CD4-positive, alpha-beta T cell treated with Interleukin-15 for 4 hours (primary cell): ENCODE measurements around the gene ANKRD27.
"Not testable (repeated sequence)": the region's sequence is repeated elsewhere in the genome, so short reads cannot be mapped to it uniquely, and the experiment has no call there.

Experiments
- DNase-seq: peaks from one replicate; pipeline ENCODE4 v3.0.0-alpha.2; 2020; ENCODE audit warnings: low spot score

The ANKRD27 gene

GRCh38 chr19:32599258-32599657, 75.7 kb downstream of the ANKRD27 start:
- no peak for DNase-seq

DNA sequence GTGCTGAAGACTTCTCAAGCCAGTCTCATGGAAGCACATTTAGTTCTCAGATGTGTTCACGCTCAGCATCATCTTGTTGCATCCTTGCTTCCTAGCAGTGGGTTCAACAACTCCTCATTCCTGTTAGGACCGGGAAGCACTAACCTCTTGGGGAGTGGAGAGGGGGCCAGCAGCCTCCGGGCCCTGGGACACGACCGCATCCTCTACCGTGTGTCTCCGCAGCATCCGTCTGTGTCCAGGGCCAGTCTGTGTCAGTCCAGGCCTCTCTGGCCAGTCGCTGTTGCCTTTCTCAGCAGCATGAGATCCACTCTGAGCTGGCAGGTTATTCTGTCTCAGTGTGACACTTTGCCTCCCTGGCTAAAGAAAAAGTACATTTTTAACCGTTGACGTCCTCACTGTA, 77.0 kb downstream of the ANKRD27 start:
- no peak for DNase-seq

DNA sequence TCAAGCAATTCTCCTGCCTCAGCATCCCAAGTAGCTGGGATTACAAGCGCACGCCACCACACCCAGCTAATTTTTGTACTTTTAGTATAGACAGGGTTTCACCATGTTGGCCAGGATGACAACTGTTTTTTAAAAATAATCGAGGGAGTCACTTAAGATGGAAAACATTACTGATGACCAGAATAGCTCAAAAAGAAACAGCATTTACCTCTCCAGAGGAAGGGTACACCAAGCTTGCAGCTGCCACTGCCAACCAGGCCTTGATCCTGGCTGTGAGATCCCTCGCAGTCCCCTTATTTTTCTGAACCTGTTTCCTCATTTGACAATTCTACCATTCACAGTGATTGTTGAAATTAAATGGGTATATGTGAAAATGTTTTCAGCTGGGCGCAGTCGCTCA, 79.5 kb downstream of the ANKRD27 start:
- no peak for DNase-seq

GRCh38 chr19:32594021-32594420, 81.0 kb downstream of the ANKRD27 start:
- DNase-seq = no peak

DNA sequence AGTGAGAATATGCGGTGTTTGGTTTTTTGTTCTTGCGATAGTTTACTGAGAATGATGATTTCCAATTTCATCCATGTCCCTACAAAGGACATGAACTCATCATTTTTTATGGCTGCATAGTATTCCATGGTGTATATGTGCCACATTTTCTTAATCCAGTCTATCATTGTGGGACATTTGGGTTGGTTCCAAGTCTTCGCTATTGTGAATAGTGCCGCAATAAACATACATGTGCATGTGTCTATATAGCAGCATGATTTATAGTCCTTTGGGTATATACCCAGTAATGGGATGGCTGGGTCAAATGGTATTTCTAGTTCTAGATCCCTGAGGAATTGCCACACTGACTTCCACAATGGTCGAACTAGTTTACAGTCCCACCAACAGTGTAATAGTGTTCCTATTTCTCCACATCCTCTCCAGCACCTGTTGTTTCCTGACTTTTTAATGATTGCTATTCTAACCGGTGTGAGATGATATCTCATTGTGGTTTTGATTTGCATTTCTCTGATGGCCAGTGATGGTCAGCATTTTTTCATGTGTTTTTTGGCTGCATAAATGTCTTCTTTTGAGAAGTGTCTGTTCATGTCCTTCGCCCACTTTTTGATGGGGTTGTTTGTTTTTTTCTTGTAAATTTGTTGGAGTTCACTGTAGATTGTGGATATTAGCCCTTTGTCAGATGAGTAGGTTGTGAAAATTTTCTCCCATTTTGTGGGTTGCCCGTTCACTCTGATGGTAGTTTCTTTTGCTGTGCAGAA, 87.1 kb downstream of the ANKRD27 start:
- DNase-seq = not testable (repeated sequence)

DNA sequence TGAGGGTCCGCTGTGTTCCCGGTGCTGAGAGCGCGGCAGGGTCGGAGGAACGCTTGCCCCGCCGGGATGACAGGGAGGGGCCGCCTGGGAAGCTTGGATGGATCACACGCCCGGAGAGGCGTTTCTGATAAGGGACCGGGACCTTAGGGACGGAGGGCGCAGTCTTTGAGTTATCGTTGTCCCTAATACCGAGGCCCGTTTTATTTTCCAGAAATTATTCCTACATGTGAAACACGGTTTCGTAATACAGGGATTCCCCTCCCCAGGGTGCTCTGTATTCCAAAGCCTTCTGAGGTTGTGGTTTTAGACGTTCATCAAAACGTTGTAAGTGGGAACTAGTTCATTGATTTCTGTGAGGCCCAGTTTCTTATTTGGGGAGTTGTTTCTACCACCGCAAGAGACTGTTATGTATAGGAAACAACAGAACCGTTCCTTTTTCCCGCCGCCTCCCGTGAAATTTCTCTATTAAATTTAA, 93.2 kb downstream of the ANKRD27 start:
- no peak for DNase-seq

- peak; percentile 98 for DNase-seq
These were observed 93.9 kb downstream of the ANKRD27 start, which contains the start of gene PDCD5 for GRCh38 chr19:32580901-32581704. Gene PDCD5 (plus strand): TSS chr19:32581190. CDS start chr19:32581262, 72 bp downstream.

DNA sequence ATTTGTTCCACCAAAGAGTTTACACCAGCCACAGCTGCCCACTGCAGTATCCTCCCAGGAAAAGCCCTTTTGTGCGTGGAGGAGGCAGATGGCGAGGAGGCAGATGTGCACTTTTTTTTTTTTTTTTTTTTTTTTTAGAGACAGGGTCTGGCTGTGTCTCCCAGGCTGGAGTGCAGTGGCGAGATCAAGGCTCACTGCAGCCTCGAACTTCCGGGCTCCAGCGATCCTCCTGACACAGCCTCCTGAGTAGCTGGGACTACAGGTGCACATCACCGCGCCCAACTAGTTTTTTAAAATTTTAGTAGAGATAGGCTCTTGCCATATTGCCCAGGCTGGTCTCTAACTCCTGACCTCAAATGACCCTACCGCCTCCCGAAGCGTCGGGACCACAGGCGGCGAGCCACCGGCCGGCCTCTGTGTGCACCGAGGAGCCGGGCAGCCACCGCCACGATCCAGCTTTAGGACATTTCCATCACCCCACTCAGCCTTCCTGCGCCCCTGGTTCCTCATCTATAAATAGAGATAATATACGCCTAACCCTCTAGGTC, 94.6 kb downstream of the ANKRD27 start:
- DNase-seq = no peak

- no peak for DNase-seq
These were observed 98.2 kb downstream of the ANKRD27 start for GRCh38 chr19:32576790-32577189.

GRCh38 chr19:32573492-32573794, 101.5 kb downstream of the ANKRD27 start:
- no peak for DNase-seq

- DNase-seq = not testable (repeated sequence)
These were observed 102.1 kb downstream of the ANKRD27 start for GRCh38 chr19:32572700-32573491.

GRCh38 chr19:32571471-32572075, 103.4 kb downstream of the ANKRD27 start:
- DNase-seq = not testable (repeated sequence)

DNA sequence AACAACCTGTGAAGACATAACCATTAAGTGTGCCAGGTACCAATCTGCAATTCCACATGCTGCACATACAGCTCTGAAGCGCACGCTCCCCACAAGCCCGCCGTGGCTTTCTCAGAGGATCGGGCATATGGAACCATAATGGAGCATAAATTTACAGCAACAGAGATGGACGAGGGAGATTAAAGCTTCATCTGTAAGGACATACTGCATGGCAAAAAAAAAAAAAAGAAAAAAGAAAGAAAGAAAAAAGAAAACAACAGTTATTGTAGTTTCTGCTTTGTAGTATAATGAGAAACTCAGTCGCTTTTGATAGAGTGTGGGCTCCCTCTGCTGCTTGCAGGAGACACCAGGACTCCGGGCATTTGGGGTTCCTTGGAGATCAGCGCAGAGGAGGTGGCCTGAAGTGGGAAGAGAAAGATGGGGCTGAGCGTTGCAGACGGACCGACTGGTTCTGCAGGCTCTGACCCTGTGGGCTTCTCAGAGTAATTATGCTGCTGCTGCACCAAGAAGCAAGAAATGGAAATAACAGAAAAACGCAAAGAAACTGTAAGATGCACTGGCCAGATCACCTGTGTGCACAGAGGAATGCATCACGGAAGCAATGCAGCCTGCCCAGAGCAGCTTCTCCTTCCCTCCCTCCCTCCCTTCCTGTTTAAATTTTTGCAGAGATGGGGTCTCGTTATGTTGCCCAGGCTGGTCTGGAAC, 104.7 kb downstream of the ANKRD27 start:
- peak; percentile 54 for DNase-seq

- DNase-seq = no peak
These were observed 107.5 kb downstream of the ANKRD27 start for GRCh38 chr19:32567486-32567885.

DNA sequence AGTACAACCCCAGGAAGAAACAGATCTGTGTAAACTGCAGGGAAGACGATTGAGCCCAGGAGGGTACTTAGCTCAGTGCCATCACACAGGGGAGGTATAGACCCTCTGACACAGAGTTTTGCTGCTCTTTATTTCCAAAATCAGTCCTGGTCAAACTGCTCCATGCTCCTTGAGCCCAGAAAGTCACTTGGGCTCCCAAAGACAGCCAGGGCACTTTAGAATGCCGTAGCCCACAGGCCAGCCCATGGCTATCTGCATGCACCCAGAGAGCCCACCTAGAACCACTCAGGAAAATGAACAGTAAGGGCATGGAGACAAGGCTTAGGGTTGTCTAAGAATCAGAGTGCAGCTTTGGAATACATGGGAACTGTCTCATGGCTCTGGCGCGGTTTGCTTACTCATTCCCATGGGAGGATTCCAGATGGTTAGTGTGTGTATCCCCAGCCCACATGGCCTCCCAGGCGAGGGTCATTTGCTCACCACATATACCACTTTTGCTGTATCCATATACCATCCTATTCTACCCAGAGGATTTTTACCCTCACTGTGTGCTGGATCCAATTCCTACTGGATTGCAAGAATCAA, 108.6 kb downstream of the ANKRD27 start:
- DNase-seq = no peak

DNA sequence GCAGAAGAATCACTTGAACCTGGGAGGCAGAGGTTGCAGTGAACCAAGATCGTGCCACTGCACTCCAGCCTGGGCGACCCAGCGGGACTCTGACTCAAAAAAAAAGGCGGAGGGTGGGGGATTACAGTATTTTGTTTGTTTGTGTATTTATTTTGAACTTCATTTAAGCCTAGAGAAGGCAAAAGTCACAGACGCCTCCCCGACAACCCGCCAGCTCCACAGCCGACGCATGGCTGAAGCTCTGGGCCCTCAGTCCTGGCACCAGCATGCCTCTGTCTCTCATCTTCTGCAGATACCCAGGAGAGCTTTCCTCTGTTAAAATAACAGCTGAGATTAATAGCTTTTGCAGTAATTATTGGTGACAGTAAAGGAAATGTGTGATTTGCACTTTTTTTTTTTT, 111.2 kb downstream of the ANKRD27 start:
- DNase-seq = no peak

DNA sequence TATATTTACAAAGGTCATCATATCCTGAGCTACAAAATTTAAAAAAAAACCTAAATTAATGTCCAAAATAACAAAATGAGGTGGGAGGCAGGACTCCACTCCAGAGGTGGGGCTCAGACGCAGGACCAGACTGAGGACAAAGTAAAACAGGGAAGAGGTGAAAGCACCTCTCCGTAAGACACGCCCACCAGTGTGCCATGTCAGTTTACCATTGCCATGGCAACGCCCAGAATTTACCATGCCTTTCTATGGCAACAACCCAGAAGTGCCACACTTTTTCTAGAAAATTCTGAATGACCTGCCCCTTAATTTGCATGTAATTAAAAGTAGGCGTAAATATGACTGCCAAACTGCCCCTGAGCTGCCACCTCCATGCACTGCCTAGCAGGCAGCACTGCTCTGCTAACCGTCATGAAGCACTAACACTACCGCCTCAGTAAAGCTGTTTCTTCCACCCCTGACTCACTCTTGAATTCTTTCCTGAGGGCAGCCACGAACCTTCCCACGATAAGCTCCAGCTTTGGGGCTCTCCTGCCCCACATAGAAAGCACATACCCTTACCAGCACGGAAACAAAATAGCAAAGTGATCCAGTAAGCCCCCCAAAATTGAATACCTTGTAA, 116.3 kb downstream of the ANKRD27 start:
- DNase-seq = no peak

DNA sequence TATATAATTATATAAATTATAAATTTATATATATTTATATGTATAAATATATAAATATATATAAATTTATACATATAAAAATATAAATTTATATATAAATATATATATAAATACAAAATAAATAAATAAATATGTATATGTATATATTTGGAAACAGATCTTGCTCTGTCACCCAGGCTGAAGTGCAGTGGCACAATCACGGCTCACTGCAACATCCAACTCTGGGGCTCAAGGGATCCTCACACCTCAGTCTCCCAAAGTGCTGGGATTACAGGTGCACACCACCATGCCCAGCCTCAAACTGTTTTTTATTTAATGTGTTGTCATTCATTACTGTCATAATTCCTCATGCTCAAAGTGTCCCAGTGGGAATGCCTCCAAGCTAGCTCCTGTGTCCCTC, 119.2 kb downstream of the ANKRD27 start:
- DNase-seq = no peak

GRCh38 chr19:32550666-32551065, 124.3 kb downstream of the ANKRD27 start:
- DNase-seq = no peak
